Esophagus muscularis mucosa (tissue), 3 donors: ENCODE measurements around the gene SSPN.

Experiments used
- CTCF ChIP-seq, 3 experiments: fragments of 200-600 bp in 2 of 3; fragments of 450-650 bp in 1 of 3; sonication (generic) in 2 of 3; IDR thresholded peaks; one replicate each; pipeline ENCODE4 v1.5.1; 2017 to 2019; ENCODE audit warnings: antibody characterized with exemption in 3 of 3, mild to moderate bottlenecking in 2 of 3, moderate library complexity in 1 of 3
- POLR2A ChIP-seq: fragments of 450-650 bp; IDR thresholded peaks from one replicate; pipeline ENCODE4 v1.6.1; 2017; ENCODE audit warnings: antibody characterized with exemption, moderate library complexity, mild to moderate bottlenecking, low read depth

- TF ChIP-seq CTCF (IDR thresholded peaks at IDR 0.05) (no peak), POLR2A (no peak)
These were observed 2.5 kb downstream of the SSPN start for GRCh38 chr12:26197832-26198231.
